ENCODE results near the gene CER1. TPM values are rescaled to one million over a fixed set of nuclear protein-coding genes. Genes with fewer than 3 reads are reported as not detected.

Gene CER1
- total and polyA plus RNA-seq, 10 of the 15 experiments (the other 5 are each of a cell fraction or from before 2014, with no cell fraction given) = not detected

DNA sequence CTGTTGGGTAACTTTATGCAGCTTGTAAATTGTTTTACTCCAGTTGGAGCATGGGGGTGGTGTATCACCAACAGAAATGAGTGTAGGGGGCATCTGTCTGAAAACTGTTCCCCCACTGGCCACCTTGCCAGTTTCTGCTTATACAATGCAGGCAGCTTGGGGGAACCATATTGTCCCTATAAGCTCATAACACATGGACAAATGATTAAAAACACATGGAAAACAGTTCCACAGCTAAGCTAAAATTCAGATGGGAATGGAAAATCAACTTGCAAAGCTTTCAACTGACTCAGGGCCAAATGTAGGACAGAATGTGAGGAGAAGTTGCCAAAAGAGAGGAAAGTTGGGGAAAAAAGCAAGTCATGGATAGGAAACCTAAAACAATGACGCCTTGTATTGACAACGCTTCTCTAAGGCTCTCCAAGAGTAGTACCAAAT is 7.9 kb upstream of the CER1 start:
- in situ Hi-C loops (cut with MboI) = no loop called here

More for the DNA sequence above, 7.9 kb upstream of the CER1 start:
- no peak overlapping the region for H3K4me3 ChIP-seq
- no peaks in the 10 kb centered on the region for H3K4me1 ChIP-seq (ENCODE audit: control insufficient read depth, insufficient read depth, low read length)
- 73% methylated on average over 2 of the region's 2 CpGs for WGBS (ENCODE audit: insufficient coverage, insufficient replicate concordance, low lambda C conversion rate, missing lambda C conversion rate)
- ATAC-seq (no peak), DNase-seq (ENCODE audit: low read depth, low spot score) (no peak), FAIRE-seq (no peak)
- no peaks in the 10 kb centered on the region for H4K20me1 ChIP-seq (ENCODE audit: control insufficient read depth, insufficient read depth)
- H3K27me3 ChIP-seq (replicated peaks in 1 of 2; ENCODE audit: control insufficient read depth in 2 of 2, insufficient read depth in 2 of 2, low read length in 1 of 2) = no peaks in the 10 kb centered on the region
- no peak overlapping the region for H3K27ac ChIP-seq (ENCODE audit: control insufficient read depth, insufficient read depth)
- H2AFZ ChIP-seq (ENCODE audit: control insufficient read depth, low read depth, low read length) = no peak overlapping the region
- H3K79me2 ChIP-seq (ENCODE audit: control insufficient read depth, insufficient read depth, low read length) = no peaks in the 10 kb centered on the region
- no peak for TF ChIP-seq MYB (IDR thresholded peaks at IDR 0.05; ENCODE audit: borderline replicate concordance, low read depth, low read length)
- TF ChIP-seq TCF3 (IDR thresholded peaks at IDR 0.05; ENCODE audit: borderline replicate concordance, insufficient read depth, low read depth, low read length) = no peak
- TF ChIP-seq EED (IDR thresholded peaks at IDR 0.05; ENCODE audit: low read depth) = no peak
- TF ChIP-seq NR2C1 (IDR thresholded peaks at IDR 0.05) = no peak
- no peak for TF ChIP-seq KAT2A (conservative IDR thresholded peaks at IDR 0.05; ENCODE audit: control insufficient read depth, low read depth, low read length)
- no peak for TF ChIP-seq YY1 (IDR thresholded peaks at IDR 0.05; ENCODE audit: low read depth, low read length)
- no peak for TF ChIP-seq BHLHE40 (IDR thresholded peaks at IDR 0.05; ENCODE audit: borderline replicate concordance in 1 of 2, low read depth in 2 of 2, low read length in 1 of 2)
- TF ChIP-seq, protein P1, sequence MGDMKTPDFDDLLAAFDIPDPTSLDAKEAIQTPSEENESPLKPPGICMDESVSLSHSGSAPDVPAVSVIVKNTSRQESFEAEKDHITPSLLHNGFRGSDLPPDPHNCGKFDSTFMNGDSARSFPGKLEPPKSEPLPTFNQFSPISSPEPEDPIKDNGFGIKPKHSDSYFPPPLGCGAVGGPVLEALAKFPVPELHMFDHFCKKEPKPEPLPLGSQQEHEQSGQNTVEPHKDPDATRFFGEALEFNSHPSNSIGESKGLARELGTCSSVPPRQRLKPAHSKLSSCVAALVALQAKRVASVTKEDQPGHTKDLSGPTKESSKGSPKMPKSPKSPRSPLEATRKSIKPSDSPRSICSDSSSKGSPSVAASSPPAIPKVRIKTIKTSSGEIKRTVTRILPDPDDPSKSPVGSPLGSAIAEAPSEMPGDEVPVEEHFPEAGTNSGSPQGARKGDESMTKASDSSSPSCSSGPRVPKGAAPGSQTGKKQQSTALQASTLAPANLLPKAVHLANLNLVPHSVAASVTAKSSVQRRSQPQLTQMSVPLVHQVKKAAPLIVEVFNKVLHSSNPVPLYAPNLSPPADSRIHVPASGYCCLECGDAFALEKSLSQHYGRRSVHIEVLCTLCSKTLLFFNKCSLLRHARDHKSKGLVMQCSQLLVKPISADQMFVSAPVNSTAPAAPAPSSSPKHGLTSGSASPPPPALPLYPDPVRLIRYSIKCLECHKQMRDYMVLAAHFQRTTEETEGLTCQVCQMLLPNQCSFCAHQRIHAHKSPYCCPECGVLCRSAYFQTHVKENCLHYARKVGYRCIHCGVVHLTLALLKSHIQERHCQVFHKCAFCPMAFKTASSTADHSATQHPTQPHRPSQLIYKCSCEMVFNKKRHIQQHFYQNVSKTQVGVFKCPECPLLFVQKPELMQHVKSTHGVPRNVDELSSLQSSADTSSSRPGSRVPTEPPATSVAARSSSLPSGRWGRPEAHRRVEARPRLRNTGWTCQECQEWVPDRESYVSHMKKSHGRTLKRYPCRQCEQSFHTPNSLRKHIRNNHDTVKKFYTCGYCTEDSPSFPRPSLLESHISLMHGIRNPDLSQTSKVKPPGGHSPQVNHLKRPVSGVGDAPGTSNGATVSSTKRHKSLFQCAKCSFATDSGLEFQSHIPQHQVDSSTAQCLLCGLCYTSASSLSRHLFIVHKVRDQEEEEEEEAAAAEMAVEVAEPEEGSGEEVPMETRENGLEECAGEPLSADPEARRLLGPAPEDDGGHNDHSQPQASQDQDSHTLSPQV (IDR thresholded peaks at IDR 0.05) = no peak
- TF ChIP-seq, protein P2, sequence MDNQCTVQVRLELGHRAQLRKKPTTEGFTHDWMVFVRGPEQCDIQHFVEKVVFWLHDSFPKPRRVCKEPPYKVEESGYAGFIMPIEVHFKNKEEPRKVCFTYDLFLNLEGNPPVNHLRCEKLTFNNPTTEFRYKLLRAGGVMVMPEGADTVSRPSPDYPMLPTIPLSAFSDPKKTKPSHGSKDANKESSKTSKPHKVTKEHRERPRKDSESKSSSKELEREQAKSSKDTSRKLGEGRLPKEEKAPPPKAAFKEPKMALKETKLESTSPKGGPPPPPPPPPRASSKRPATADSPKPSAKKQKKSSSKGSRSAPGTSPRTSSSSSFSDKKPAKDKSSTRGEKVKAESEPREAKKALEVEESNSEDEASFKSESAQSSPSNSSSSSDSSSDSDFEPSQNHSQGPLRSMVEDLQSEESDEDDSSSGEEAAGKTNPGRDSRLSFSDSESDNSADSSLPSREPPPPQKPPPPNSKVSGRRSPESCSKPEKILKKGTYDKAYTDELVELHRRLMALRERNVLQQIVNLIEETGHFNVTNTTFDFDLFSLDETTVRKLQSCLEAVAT (IDR thresholded peaks at IDR 0.05) = no peak
- TF ChIP-seq MXI1 (IDR thresholded peaks at IDR 0.05; ENCODE audit: low read depth, low read length) = no peak
- no peak for TF ChIP-seq CEBPZ (IDR thresholded peaks at IDR 0.05; ENCODE audit: low read depth, low read length)
- RAD21 ChIA-PET (ENCODE audit: unreplicated experiment) = interaction anchor here (0.9 kb wide), 1 partner anchor 21 kb away, joined by 3 read pairs; no protein-coding TSS in a partner anchor
- no TSS peak for BruUV-seq (replicated peaks)
- intact Hi-C loops (cut with micrococcal nuclease; ENCODE audit: unreplicated experiment) = no loop called here
- CTCF ChIA-PET = interaction anchor here (1.3 kb wide), 1 partner anchor 39 kb away, joined by 4 read pairs; no protein-coding TSS in a partner anchor
- H3K9ac ChIP-seq (ENCODE audit: control insufficient read depth, insufficient read depth, low read length) = no peak overlapping the region
- POLR2A ChIA-PET = no interaction called here
- H3K9me3 ChIP-seq (replicated peaks; ENCODE audit: control insufficient read depth, insufficient read depth, low read length) = no peaks in the 10 kb centered on the region
- SMC1A ChIA-PET (ENCODE audit: uncharacterized antibody, unreplicated experiment) = no interaction called here
- H3K36me3 ChIP-seq (ENCODE audit: control insufficient read depth in 2 of 2, insufficient read depth in 2 of 2, low read length in 1 of 2) = no peaks in the 10 kb centered on the region
- H3K4me2 ChIP-seq (ENCODE audit: control insufficient read depth, insufficient read depth) = no peak overlapping the region

All from GM12878 (cell line).